H1 (cell line): ENCODE data around the gene ZNF77. TPM values are rescaled to one million over a fixed set of nuclear protein-coding genes. Genes with fewer than 3 reads are reported as not detected.

ENCODE experiments used
- CTCF ChIA-PET: fragments of 300-600 bp; sonication (Branson Sonifier 250); formaldehyde crosslinking; loops from one replicate; lab custom pipeline; 2021; ENCODE audit not compliant: partially characterized antibody; lab: Charles Lee
- POLR2A ChIA-PET: fragments of 300-600 bp; sonication (Branson Sonifier 250); formaldehyde crosslinking; loops from one replicate; lab custom pipeline; 2021; ENCODE audit warnings: inconsistent platforms; ENCODE audit not compliant: partially characterized antibody; lab: Charles Lee
- DNase-seq, 2 experiments: peaks; one replicate each; pipeline versions ENCODE4 v3.0.0 to v3.0.0-alpha.2; 2010 to 2022; ENCODE audit warnings: low spot score in 2 of 2, low read depth in 1 of 2, mixed read lengths in 1 of 2
- FAIRE-seq: peaks from 2 replicates; lab custom pipeline; 2011; peaks lifted over from hg19 to GRCh38; lab: Jason Lieb, UNC
- H2AFZ ChIP-seq: 2 replicates; pipeline ENCODE4 v1.8.1; 2012; ENCODE audit warnings: low read length, inconsistent platforms
- H2AK5ac ChIP-seq: 2 replicates; pipeline ENCODE4 v1.6.1; 2013; ENCODE audit warnings: low read depth, low read length
- H2BK120ac ChIP-seq: replicated peaks from 2 replicates; pipeline ENCODE3; 2013; ENCODE audit warnings: low read depth, low read length, inconsistent platforms
- H2BK12ac ChIP-seq: 2 replicates; pipeline ENCODE4 v1.6.1; 2013; ENCODE audit warnings: low read depth, low read length
- H2BK15ac ChIP-seq: 2 replicates; pipeline ENCODE4 v1.6.1; 2013; ENCODE audit warnings: low read length
- H2BK20ac ChIP-seq: 2 replicates; pipeline ENCODE4 v1.6.1; 2013; ENCODE audit warnings: low read length
- H2BK5ac ChIP-seq: 2 replicates; pipeline ENCODE4 v1.6.1; 2013; ENCODE audit warnings: low read depth, low read length
- H3K14ac ChIP-seq: 2 replicates; pipeline ENCODE4 v1.6.1; 2013; ENCODE audit warnings: inconsistent platforms; ENCODE audit not compliant: insufficient read length
- H3K18ac ChIP-seq: 2 replicates; pipeline ENCODE4 v1.6.1; 2013; ENCODE audit warnings: low read length; ENCODE audit errors: extremely low read depth
- H3K23ac ChIP-seq: 2 replicates; pipeline ENCODE4 v1.6.1; 2013; ENCODE audit warnings: inconsistent platforms; ENCODE audit not compliant: insufficient read length
- H3K23me2 ChIP-seq: 2 replicates; pipeline ENCODE4 v1.6.1; 2013; ENCODE audit warnings: low read depth, low read length
- H3K27ac ChIP-seq: 2 replicates; pipeline ENCODE4 v1.6.1; 2011; ENCODE audit warnings: low read depth, low read length, inconsistent platforms
- H3K27me3 ChIP-seq, 4 experiments: replicated peaks in 1 of 4; 1 replicate in 1 of 4; 2 replicates in 3 of 4; pipeline versions ENCODE4 v1.6.1 to v1.8.1; 2011 to 2013; ENCODE audit warnings: low read length in 3 of 4, mild to moderate bottlenecking in 3 of 4, inconsistent platforms in 2 of 4, mixed read lengths in 2 of 4, moderate library complexity in 1 of 4; ENCODE audit not compliant: control insufficient read depth in 3 of 4, insufficient read depth in 3 of 4; ENCODE audit errors: extremely low read depth in 1 of 4
- H3K36me3 ChIP-seq, 4 experiments: 2 replicates each; pipeline versions ENCODE4 v1.6.1 to v1.8.1; 2011 to 2013; ENCODE audit warnings: mild to moderate bottlenecking in 4 of 4, low read length in 3 of 4, moderate library complexity in 2 of 4, control low read depth in 1 of 4, inconsistent platforms in 1 of 4; ENCODE audit not compliant: insufficient read depth in 4 of 4, control insufficient read depth in 2 of 4
- H3K4ac ChIP-seq: replicated peaks from 2 replicates; pipeline ENCODE3; 2013; ENCODE audit warnings: low read length, low read depth, mixed read lengths, inconsistent platforms; ENCODE audit not compliant: insufficient read length
- H3K4me1 ChIP-seq, 4 experiments: replicated peaks in 1 of 4; 1 replicate in 1 of 4; 2 replicates in 3 of 4; pipeline versions ENCODE4 v1.6.1 to v1.8.1; 2011 to 2013; ENCODE audit warnings: low read length in 3 of 4, inconsistent platforms in 2 of 4, mixed read lengths in 1 of 4; ENCODE audit not compliant: insufficient read depth in 4 of 4, control insufficient read depth in 3 of 4
- H3K4me2 ChIP-seq, 2 experiments: 2 replicates each; pipeline versions ENCODE4 v1.6.1 to v1.8.1; 2011 to 2013; ENCODE audit warnings: low read depth in 2 of 2, low read length in 2 of 2, control low read depth in 1 of 2, inconsistent platforms in 1 of 2, mild to moderate bottlenecking in 1 of 2; ENCODE audit not compliant: insufficient read depth in 1 of 2
- H3K4me3 ChIP-seq, 4 experiments: fragments of 200-600, 300-600 bp in 1 of 4; sonication (generic), shearing (Covaris generic), sonication (Bioruptor Twin) in 1 of 4; 2 replicates each; pipeline versions ENCODE4 v1.5.1 to v1.8.1; 2011 to 2016; ENCODE audit warnings: low read length in 4 of 4, low read depth in 3 of 4, control low read depth in 2 of 4, inconsistent platforms in 2 of 4, mild to moderate bottlenecking in 2 of 4, mixed read lengths in 1 of 4, moderate library complexity in 1 of 4; ENCODE audit not compliant: insufficient read depth in 2 of 4; ENCODE audit errors: extremely low read depth in 1 of 4
- H3K56ac ChIP-seq: replicated peaks from 2 replicates; pipeline ENCODE3; 2013; ENCODE audit warnings: low read depth, mild to moderate bottlenecking, mixed read lengths, low read length, inconsistent platforms; ENCODE audit not compliant: insufficient read length
- H3K79me1 ChIP-seq: 2 replicates; pipeline ENCODE4 v1.6.1; 2013; ENCODE audit warnings: low read depth, low read length, control low read depth
- H3K79me2 ChIP-seq, 2 experiments: 2 replicates each; pipeline versions ENCODE4 v1.6.1 to v1.8.1; 2012 to 2013; ENCODE audit warnings: low read length in 2 of 2, mild to moderate bottlenecking in 2 of 2, inconsistent platforms in 1 of 2; ENCODE audit not compliant: insufficient read depth in 2 of 2, control insufficient read depth in 1 of 2
- H3K9ac ChIP-seq, 4 experiments: replicated peaks in 1 of 4; 1 replicate in 1 of 4; 2 replicates in 3 of 4; pipeline versions ENCODE4 v1.6.1 to v1.8.1; 2011 to 2013; ENCODE audit warnings: low read depth in 3 of 4, low read length in 3 of 4, control low read depth in 2 of 4, mild to moderate bottlenecking in 2 of 4, moderate library complexity in 2 of 4, inconsistent platforms in 1 of 4; ENCODE audit errors: extremely low read depth in 1 of 4
- H3K9me3 ChIP-seq, 2 experiments: 2 replicates each; pipeline versions ENCODE4 v1.6.1 to v1.8.1; 2012 to 2013; ENCODE audit warnings: mild to moderate bottlenecking in 2 of 2, moderate library complexity in 2 of 2, control low read depth in 1 of 2, inconsistent platforms in 1 of 2, low read depth in 1 of 2, low read length in 1 of 2, mixed read lengths in 1 of 2; ENCODE audit not compliant: insufficient read depth in 2 of 2
- H4K20me1 ChIP-seq, 2 experiments: replicated peaks in 1 of 2; 2 replicates each; pipeline versions ENCODE3 to v1.8.1; 2011 to 2013; ENCODE audit warnings: inconsistent platforms in 2 of 2, low read length in 2 of 2, mild to moderate bottlenecking in 1 of 2; ENCODE audit not compliant: insufficient read depth in 2 of 2, control insufficient read depth in 1 of 2
- H4K5ac ChIP-seq: 2 replicates; pipeline ENCODE4 v1.6.1; 2013; ENCODE audit warnings: low read length, low read depth, mixed read lengths, inconsistent platforms; ENCODE audit not compliant: insufficient read length
- H4K8ac ChIP-seq: 2 replicates; pipeline ENCODE4 v1.8.0; 2013; ENCODE audit warnings: mild to moderate bottlenecking, moderate library complexity, low read length, inconsistent platforms; ENCODE audit not compliant: insufficient read depth; ENCODE audit errors: extremely low read depth
- H4K91ac ChIP-seq: replicated peaks from 2 replicates; pipeline ENCODE3; 2013; ENCODE audit warnings: low read length, mixed read lengths, inconsistent platforms; ENCODE audit not compliant: insufficient read length
- EZH2 ChIP-seq: fragments of 200-600 bp; sonication (generic); IDR thresholded peaks from 2 replicates; pipeline ENCODE4 v1.7.1; 2012; ENCODE audit warnings: low read depth, mild to moderate bottlenecking, moderate library complexity, low read length, inconsistent platforms; ENCODE audit not compliant: severe bottlenecking
- JUN ChIP-seq: IDR thresholded peaks from 2 replicates; pipeline ENCODE4 v1.6.1; 2011; ENCODE audit warnings: low read depth, mild to moderate bottlenecking, improper control_type of control experiment, low read length
- KDM1A ChIP-seq: fragments of 200-600, 300-600 bp; sonication (generic); IDR thresholded peaks from 2 replicates; pipeline ENCODE4 v1.7.1; 2016; ENCODE audit warnings: mild to moderate bottlenecking, low read length, borderline replicate concordance
- KDM4A ChIP-seq: IDR thresholded peaks from one replicate; pipeline ENCODE4 v1.7.1; 2012; ENCODE audit warnings: low read depth, mild to moderate bottlenecking, moderate library complexity, low read length, inconsistent platforms; ENCODE audit not compliant: severe bottlenecking
- POLR2AphosphoS5 ChIP-seq: IDR thresholded peaks from 2 replicates; pipeline ENCODE4 v1.6.1; 2011; ENCODE audit warnings: low read depth, low read length
- RAD21 ChIP-seq, 2 experiments: IDR thresholded peaks in 1 of 2; conservative IDR thresholded peaks in 1 of 2; 2 replicates each; pipeline ENCODE4 v1.6.1; 2011; ENCODE audit warnings: low read depth in 2 of 2, low read length in 2 of 2, improper control_type of control experiment in 1 of 2, inconsistent platforms in 1 of 2, mild to moderate bottlenecking in 1 of 2, moderate library complexity in 1 of 2
- YY1 ChIP-seq: IDR thresholded peaks from 2 replicates; pipeline ENCODE4 v1.6.1; 2011; ENCODE audit warnings: low read depth, mild to moderate bottlenecking, low read length
- WGBS, 2 experiments: shearing (Covaris generic) in 1 of 2; methylation state at CpG; one replicate each; pipeline versions ENCODE4 v1.1.6 to v1.1.7; 2013 to 2015; ENCODE audit warnings: low lambda C conversion rate in 2 of 2, mixed read lengths in 2 of 2, inconsistent platforms in 1 of 2, low coverage in 1 of 2, missing lambda C conversion rate in 1 of 2; ENCODE audit not compliant: insufficient replicate concordance in 2 of 2, insufficient coverage in 1 of 2, insufficient read length in 1 of 2; ENCODE audit errors: extremely low coverage in 1 of 2, missing lambda C conversion rate in 1 of 2; 5-methylcytosine and 5-hydroxymethylcytosine counted together
- polyA plus RNA-seq, 7 experiments: library from polyadenylated mRNA; depleted of rRNA in 3 of 7; stranded (reverse) in 5 of 7; unstranded in 2 of 7; fragments of >200 nt in 5 of 7; fragments of 200-250 nt in 2 of 7; gene quantifications; 1 replicate in 5 of 7; 2 replicates in 1 of 7; 4 replicates in 1 of 7; pipeline versions ENCODE4 v1.2.1 to v1.2.3, GENCODE V29; 2011 to 2013; ENCODE audit warnings: missing spikeins in 2 of 7, mixed read lengths in 2 of 7
- total RNA-seq: library from RNA; stranded (reverse); fragmentation: NEBNext Ultra II Directional; extraction: Animal tissue kit (Norgen Biotek cat#: 25700); gene quantifications from 2 replicates; pipeline ENCODE4 v1.2.1, GENCODE V29; 2021
- TF ChIP-seq, protein P1 (sequence below): IDR thresholded peaks from 2 replicates; pipeline ENCODE4 v1.6.1; 2011; ENCODE audit warnings: low read depth, mild to moderate bottlenecking, low read length; ENCODE audit not compliant: insufficient read depth

The ZNF77 gene
- total and polyA plus RNA-seq, 2 of the 8 experiments (the other 6 are each of a cell fraction or from before 2014, with no cell fraction given) = 2.9 to 4.7 TPM

DNA sequence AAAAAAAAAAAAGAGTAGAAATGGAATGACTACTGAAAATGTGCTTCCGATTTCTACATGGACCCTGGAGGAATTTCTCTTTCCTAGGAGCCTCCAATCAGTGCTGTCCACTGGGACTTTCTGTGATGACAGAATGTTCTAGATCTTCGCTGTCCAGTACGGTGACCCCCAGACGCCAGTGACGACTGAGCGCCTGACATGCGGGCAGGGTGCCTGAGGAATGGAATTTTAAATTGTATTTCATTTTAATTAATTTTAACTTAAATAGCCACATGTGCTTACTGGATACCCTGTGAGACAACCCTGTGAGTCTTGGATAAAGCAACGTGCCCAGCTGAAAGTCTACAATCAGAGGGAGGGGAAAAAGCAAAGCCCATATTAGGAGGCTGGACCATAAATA is 28.5 kb upstream of the ZNF77 start:
- Histone ChIP-seq H3K36me3 (no peaks in the 10 kb centered on the region), H4K20me1 (no peaks in the 10 kb centered on the region), H3K79me2 (no peaks in the 10 kb centered on the region), H4K8ac (no peak overlapping the region), H2AFZ (no peak overlapping the region), H3K4me2 (no peak overlapping the region), H2BK120ac (no peak overlapping the region), H2BK12ac (no peak overlapping the region), H3K9ac (no peak overlapping the region), H3K79me1 (no peaks in the 10 kb centered on the region), H2BK5ac (no peak overlapping the region), H3K4ac (no peak overlapping the region), H3K18ac (no peak overlapping the region), H3K27me3 (peaks cover 0 to 13% (median 10%) of the 10 kb centered on the region in 4 experiments; a peak in 6 of 7 replicates), H3K23me2 (peaks cover 8% of the 10 kb centered on the region; the same call in 1 of the 2 replicates), H3K4me1 (peaks cover 0 to 11% (median 7%) of the 10 kb centered on the region in 4 experiments; a peak in 5 of 7 replicates), H2BK20ac (no peak overlapping the region), H3K14ac (no peak overlapping the region), H3K56ac (no peak overlapping the region), H2AK5ac (no peak overlapping the region), H4K5ac (no peak overlapping the region), H3K27ac (no peak overlapping the region), H2BK15ac (no peak overlapping the region), H3K9me3 (no peaks in the 10 kb centered on the region), H3K4me3 (no peak overlapping the region), H3K23ac (no peak overlapping the region), H4K91ac (no peak overlapping the region)
- WGBS, 2 experiments = 92% methylated on average over 8 of the region's 8 CpGs; no CpG with 5 or more reads in 1 of the 2 experiments
- ChIA-PET CTCF (no interaction called here), POLR2A (interaction anchor here (0.9 to 1.3 kb wide), 3 partner anchors 56 to 131 kb away, joined by 3 read pairs; partner anchors contain the start of gene TLE2)
- DNase-seq (no peak), FAIRE-seq (no peak)
- TF ChIP-seq, protein P1, sequence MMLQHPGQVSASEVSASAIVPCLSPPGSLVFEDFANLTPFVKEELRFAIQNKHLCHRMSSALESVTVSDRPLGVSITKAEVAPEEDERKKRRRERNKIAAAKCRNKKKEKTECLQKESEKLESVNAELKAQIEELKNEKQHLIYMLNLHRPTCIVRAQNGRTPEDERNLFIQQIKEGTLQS = no peak
- TF ChIP-seq KDM1A (no peak), EZH2 (no peak), RAD21 (IDR thresholded peaks at IDR 0.05 in 1 of 2, conservative IDR thresholded peaks at IDR 0.05 in 1 of 2; ENCODE audit: low read depth in 2 of 2, low read length in 2 of 2) (no peak), POLR2AphosphoS5 (no peak), KDM4A (no peak), JUN (no peak), YY1 (no peak)
